Measurements from ENCODE around the gene EHF. TPM values are rescaled to one million over a fixed set of nuclear protein-coding genes. Genes with fewer than 3 reads are reported as not detected.

Gene EHF
- total and polyA plus RNA-seq, 2 of the 13 experiments (the other 11 are each of a cell fraction or from before 2014, with no cell fraction given): 0.04 to 0.46 TPM

DNA sequence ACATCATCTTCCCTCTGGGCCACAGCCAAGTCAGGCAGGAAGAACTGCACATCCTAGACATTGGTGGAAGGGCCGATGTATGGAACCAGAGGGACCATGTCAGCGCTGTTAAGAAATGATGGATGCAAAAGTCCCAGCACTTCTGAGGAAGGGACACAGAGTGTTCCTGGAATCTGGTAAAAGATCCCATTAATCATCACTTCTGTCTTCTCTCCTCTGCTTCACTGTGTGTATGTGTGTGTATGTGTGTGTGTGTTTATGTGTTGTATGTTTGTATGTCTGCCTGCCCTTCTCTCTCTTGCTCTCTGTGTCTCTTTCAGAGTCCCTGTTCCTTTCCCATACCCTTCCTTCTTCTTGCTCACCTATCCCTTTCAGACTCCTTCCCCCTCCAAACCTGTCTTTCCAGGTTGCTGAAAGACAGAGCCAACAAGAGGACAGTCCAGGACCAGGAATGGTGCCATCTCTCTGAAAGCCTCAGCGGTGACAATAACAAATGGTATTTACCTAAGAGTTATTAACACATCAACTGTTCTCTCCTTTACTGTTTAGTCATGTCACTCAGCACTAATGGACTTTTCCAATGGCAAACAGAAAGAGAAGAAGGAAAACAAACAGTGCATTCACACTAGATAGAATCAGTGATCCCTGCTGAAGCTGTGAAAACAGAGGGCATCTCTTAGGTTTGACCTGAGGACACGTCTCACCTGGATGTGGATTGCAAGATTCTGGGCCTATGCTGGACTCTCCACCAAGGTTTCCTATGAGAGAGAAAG is 47.1 kb downstream of the EHF start (continued):
- TF ChIP-seq, protein P1, sequence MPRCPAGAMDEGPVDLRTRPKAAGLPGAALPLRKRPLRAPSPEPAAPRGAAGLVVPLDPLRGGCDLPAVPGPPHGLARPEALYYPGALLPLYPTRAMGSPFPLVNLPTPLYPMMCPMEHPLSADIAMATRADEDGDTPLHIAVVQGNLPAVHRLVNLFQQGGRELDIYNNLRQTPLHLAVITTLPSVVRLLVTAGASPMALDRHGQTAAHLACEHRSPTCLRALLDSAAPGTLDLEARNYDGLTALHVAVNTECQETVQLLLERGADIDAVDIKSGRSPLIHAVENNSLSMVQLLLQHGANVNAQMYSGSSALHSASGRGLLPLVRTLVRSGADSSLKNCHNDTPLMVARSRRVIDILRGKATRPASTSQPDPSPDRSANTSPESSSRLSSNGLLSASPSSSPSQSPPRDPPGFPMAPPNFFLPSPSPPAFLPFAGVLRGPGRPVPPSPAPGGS (CRISPR knock-in tag; IDR thresholded peaks at IDR 0.05): no peak
- TF ChIP-seq SSRP1 (CRISPR knock-in tag; IDR thresholded peaks at IDR 0.05) (no peak), ATF4 (CRISPR knock-in tag; IDR thresholded peaks at IDR 0.05) (peak in 1 of 2 experiments; percentile 58; a peak in 2 of 4 replicates), ZNF317 (CRISPR knock-in tag; IDR thresholded peaks at IDR 0.05) (0 out of 2 replicates have a peak, but pooled peaks have one; percentile 23), KAT2B (IDR thresholded peaks at IDR 0.05; ENCODE audit: borderline replicate concordance, low read depth, low read length) (no peak), MIER3 (CRISPR knock-in tag; IDR thresholded peaks at IDR 0.05; ENCODE audit: borderline replicate concordance) (peak; percentile 94; the same call in 1 of the 2 replicates), HMG20B (CRISPR knock-in tag; conservative IDR thresholded peaks at IDR 0.05) (peak; percentile 92), KDM3A (CRISPR knock-in tag; IDR thresholded peaks at IDR 0.05; ENCODE audit: low read depth) (0 out of 2 replicates have a peak, but pooled peaks have one; percentile 31), HNF4A (CRISPR knock-in tag; IDR thresholded peaks at IDR 0.05) (peak; percentile 71), PRDM10 (CRISPR knock-in tag; IDR thresholded peaks at IDR 0.05; ENCODE audit: low read depth) (peak; percentile 76; the same call in 1 of the 2 replicates), ZSCAN9 (CRISPR knock-in tag; IDR thresholded peaks at IDR 0.05; ENCODE audit: borderline replicate concordance) (peak; percentile 80), FOXA3 (CRISPR knock-in tag; IDR thresholded peaks at IDR 0.05) (peak; percentile 98)
- TF ChIP-seq, protein P2, sequence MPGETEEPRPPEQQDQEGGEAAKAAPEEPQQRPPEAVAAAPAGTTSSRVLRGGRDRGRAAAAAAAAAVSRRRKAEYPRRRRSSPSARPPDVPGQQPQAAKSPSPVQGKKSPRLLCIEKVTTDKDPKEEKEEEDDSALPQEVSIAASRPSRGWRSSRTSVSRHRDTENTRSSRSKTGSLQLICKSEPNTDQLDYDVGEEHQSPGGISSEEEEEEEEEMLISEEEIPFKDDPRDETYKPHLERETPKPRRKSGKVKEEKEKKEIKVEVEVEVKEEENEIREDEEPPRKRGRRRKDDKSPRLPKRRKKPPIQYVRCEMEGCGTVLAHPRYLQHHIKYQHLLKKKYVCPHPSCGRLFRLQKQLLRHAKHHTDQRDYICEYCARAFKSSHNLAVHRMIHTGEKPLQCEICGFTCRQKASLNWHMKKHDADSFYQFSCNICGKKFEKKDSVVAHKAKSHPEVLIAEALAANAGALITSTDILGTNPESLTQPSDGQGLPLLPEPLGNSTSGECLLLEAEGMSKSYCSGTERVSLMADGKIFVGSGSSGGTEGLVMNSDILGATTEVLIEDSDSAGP (CRISPR knock-in tag; IDR thresholded peaks at IDR 0.05; ENCODE audit: borderline replicate concordance): no peak
- TF ChIP-seq, protein P3, sequence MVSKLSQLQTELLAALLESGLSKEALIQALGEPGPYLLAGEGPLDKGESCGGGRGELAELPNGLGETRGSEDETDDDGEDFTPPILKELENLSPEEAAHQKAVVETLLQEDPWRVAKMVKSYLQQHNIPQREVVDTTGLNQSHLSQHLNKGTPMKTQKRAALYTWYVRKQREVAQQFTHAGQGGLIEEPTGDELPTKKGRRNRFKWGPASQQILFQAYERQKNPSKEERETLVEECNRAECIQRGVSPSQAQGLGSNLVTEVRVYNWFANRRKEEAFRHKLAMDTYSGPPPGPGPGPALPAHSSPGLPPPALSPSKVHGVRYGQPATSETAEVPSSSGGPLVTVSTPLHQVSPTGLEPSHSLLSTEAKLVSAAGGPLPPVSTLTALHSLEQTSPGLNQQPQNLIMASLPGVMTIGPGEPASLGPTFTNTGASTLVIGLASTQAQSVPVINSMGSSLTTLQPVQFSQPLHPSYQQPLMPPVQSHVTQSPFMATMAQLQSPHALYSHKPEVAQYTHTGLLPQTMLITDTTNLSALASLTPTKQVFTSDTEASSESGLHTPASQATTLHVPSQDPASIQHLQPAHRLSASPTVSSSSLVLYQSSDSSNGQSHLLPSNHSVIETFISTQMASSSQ (IDR thresholded peaks at IDR 0.05; ENCODE audit: low read depth): peak; percentile 61
- TF ChIP-seq, protein P3 (CRISPR knock-in tag; IDR thresholded peaks at IDR 0.05; ENCODE audit: borderline replicate concordance): peak; percentile 80; the same call in 1 of the 2 replicates

Measured in HepG2 (cell line).